ENCODE results near the gene RBM12. TPM values are rescaled to one million over a fixed set of nuclear protein-coding genes. Genes with fewer than 3 reads are reported as not detected.

Gene RBM12
- total and polyA plus RNA-seq, 2 of the 4 experiments (the other 2 are of a cell fraction) = 44.7 to 65.8 TPM

DNA sequence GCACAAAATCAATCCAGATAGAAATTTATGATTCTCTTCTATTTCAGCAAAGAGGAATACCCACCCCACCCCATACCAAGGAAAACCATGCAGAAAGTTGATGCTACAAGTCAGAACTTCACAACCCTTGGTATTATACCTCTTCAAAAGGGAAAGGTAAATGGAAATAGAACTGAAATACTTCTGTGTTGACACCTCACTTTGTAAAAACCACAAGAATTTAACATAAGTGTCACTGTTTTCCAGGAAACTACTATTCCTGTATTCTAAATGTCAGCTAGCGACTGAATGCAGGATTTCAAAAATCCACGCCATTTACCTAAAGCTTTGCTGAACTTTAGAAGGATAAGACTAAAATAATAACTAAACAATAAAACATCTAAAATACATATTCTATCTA is 3.6 kb downstream of the RBM12 start:
- Histone ChIP-seq H2AK9ac (replicated peaks; ENCODE audit: low read depth, low read length, poor library complexity) (no peak overlapping the region), H3K9ac (ENCODE audit: low read depth, low read length) (no peak overlapping the region), H3K56ac (ENCODE audit: extremely low read depth, insufficient read depth, low read length) (no peak overlapping the region), H2AK5ac (ENCODE audit: low read depth, low read length) (no peak overlapping the region), H3K9me3 (ENCODE audit: control insufficient read depth, insufficient read depth, low read length) (no peaks in the 10 kb centered on the region), H3K4me1 (ENCODE audit: control insufficient read depth, insufficient read depth, low read length) (peaks cover 4% of the 10 kb centered on the region), H3K27me3 (ENCODE audit: control insufficient read depth, insufficient read depth, low read length) (no peaks in the 10 kb centered on the region), H4K20me1 (ENCODE audit: insufficient read depth, low read length) (peaks cover 84% of the 10 kb centered on the region), H3K4me3 (ENCODE audit: insufficient read depth, low read depth, low read length) (no peak overlapping the region), H2BK120ac (ENCODE audit: low read depth, low read length) (no peak overlapping the region), H4K5ac (ENCODE audit: low read depth, low read length) (no peak overlapping the region), H3K18ac (ENCODE audit: low read depth, low read length) (no peak overlapping the region), H2AFZ (replicated peaks; ENCODE audit: low read length, poor library complexity) (no peak overlapping the region), H3K23ac (ENCODE audit: low read depth, low read length) (no peak overlapping the region), H4K8ac (ENCODE audit: low read depth in 2 of 2, low read length in 2 of 2) (no peak overlapping the region), H3K4ac (ENCODE audit: low read depth, low read length) (no peak overlapping the region), H3K36me3 (ENCODE audit: control insufficient read depth, insufficient read depth, low read length) (no peaks in the 10 kb centered on the region), H3K9me1 (ENCODE audit: insufficient read depth, low read length) (peaks cover 5% of the 10 kb centered on the region; the same call in 1 of the 2 replicates), H2BK5ac (ENCODE audit: low read depth, low read length, poor library complexity, severe bottlenecking) (no peak overlapping the region), H2BK20ac (ENCODE audit: low read depth, low read length) (no peak overlapping the region), H4K91ac (ENCODE audit: insufficient read depth, low read depth, low read length) (no peak overlapping the region), H3K14ac (replicated peaks; ENCODE audit: low read depth, low read length) (no peak overlapping the region), H3K4me2 (ENCODE audit: low read depth, low read length) (peak overlapping the region; percentile 98; the same call in 1 of the 2 replicates), H2BK15ac (ENCODE audit: low read depth, low read length) (no peak overlapping the region), H3K79me1 (ENCODE audit: low read depth in 1 of 2, low read length in 2 of 2) (peaks cover 0 to 42% of the 10 kb centered on the region in 2 experiments; a peak in 3 of 4 replicates), H3K27ac (ENCODE audit: insufficient read depth, low read length) (no peak overlapping the region)
- dilution Hi-C loops (cut with HindIII; ENCODE audit: low sequenced_read_pairs, unreplicated experiment) (no loop called here), in situ Hi-C loops (cut with MboI; ENCODE audit: low sequenced_read_pairs) (no loop called here), intact Hi-C loops (cut with micrococcal nuclease) (loop anchor here (5.0 to 10.0 kb wide), 2 partner anchors 96 to 149 kb away; no protein-coding TSS in a partner anchor)
- BruUV-seq (replicated peaks) = no TSS peak
- TF ChIP-seq SMC3 (IDR thresholded peaks at IDR 0.05; ENCODE audit: low read depth, low read length) (no peak), CHD1 (IDR thresholded peaks at IDR 0.05; ENCODE audit: low read depth, low read length) (no peak), MAZ (IDR thresholded peaks at IDR 0.05; ENCODE audit: borderline replicate concordance, low read depth, low read length) (no peak)
- ATAC-seq (ENCODE audit: low read depth) (no peak), DNase-seq (no peak)
- ChIA-PET CTCF (no interaction called here), POLR2A (ENCODE audit: unreplicated experiment) (interaction anchor here (0.6 kb wide), 1 partner anchor 38 kb away, joined by 4 read pairs; the partner anchor contains the start of genes NFS1 and ROMO1)
- no CpG with 5 or more reads among the region's 2 CpGs for WGBS, 2 experiments (ENCODE audit: extremely low coverage in 2 of 2, insufficient read length in 1 of 2)

All from IMR-90 (cell line).